Measurements from ENCODE around the gene SECTM1. TPM values are rescaled to one million over a fixed set of nuclear protein-coding genes. Genes with fewer than 3 reads are reported as not detected.
A peak's percentile ranks its signal among the peaks of the same experiment; 100 is the strongest.

Gene SECTM1
- total and polyA plus RNA-seq, 4 donors: 4.5 to 22.5 (median 12.8) TPM

DNA sequence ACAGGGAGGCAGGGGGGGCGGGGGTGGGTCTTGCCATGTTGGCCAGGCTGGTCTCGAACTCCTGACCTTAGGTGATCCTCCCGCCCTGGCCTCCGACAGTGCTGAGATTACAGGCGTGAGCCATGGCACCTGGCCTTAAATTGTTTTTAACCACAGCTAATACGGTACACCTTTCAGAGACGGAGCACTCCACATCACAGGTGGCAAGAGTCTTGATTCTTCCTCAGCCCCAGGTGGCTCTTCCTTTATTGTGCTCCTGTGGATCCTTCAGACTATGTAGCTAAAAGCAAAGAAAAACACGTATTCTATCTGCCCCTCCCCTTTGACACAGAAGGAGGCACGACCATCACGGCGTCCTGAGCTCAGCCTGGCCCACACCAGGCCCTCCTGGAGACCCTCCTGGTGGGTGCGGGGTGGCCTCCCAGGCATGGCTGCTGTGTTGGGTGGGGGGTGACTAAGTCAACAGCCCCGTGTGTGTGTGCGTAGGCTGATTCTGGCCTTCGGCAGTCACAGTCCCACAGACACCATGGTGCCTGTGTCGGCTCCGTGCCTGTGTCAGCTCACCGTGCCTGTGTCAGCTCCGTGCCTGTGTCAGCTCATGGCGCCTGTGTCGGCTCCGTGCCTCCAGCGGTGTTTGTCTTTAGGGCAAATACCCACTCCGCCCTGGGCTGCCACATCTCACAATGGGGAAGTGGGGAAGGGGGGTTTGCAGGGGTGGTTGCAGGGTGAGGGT is 10.8 kb upstream of the SECTM1 start:
- H3K4me1 ChIP-seq (ENCODE audit: control insufficient read depth in 1 of 2, insufficient read depth in 2 of 2, low read length in 2 of 2): no peaks in the 10 kb centered on the region
- intact Hi-C loops (cut with DNase I): no loop called here

DNA sequence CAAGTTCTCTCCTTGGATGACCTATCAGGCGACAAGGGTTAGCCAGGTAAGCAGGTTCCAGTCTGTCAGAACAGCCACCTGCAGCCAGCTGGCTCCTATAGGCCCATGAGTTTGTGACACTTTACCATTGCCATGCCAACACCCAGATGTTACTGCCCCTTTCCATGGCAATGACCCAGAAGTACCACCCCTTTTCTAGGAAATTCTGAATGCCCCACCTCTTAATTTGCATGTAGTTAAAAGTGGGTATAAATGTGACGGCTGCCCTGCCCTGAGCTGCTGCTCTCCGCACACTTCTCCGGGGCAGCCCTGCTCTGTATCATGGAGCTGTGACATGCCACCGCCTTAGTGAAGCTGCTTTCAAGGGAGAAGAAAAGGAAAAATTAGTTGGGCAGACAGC is 10.0 kb upstream of the SECTM1 start:
- DNase-seq (no peak), ATAC-seq (ENCODE audit: low FRiP score) (no peak)
- H3K9me3 ChIP-seq (ENCODE audit: control insufficient read depth, low read length): no peaks in the 10 kb centered on the region
- intact Hi-C loops (cut with DNase I): no loop called here
- 94 to 96% methylated on average over 5 of the region's 5 CpGs for WGBS, 2 donors
- no peaks in the 10 kb centered on the region for H3K36me3 ChIP-seq (ENCODE audit: control insufficient read depth in 1 of 2, insufficient read depth in 2 of 2, low read length in 1 of 2)
- H3K27ac ChIP-seq (ENCODE audit: low read depth in 1 of 2, low read length in 2 of 2): no peak overlapping the region
- H3K27me3 ChIP-seq (ENCODE audit: control insufficient read depth in 1 of 2, insufficient read depth in 2 of 2, low read length in 1 of 2): no peaks in the 10 kb centered on the region
- H3K4me3 ChIP-seq (ENCODE audit: low read length in 2 of 2): no peak overlapping the region
- H3K4me1 ChIP-seq (ENCODE audit: control insufficient read depth in 1 of 2, insufficient read depth in 2 of 2, low read length in 2 of 2): no peaks in the 10 kb centered on the region

More for the DNA sequence above, 10.8 kb upstream of the SECTM1 start:
- WGBS, 2 donors: 73 to 80% methylated on average over 24 of the region's 24 CpGs
- Histone ChIP-seq H3K27ac (ENCODE audit: low read depth in 1 of 2, low read length in 2 of 2) (no peak overlapping the region), H3K9me3 (ENCODE audit: control insufficient read depth, low read length) (no peaks in the 10 kb centered on the region), H3K4me3 (ENCODE audit: low read length in 2 of 2) (no peak overlapping the region), H3K36me3 (ENCODE audit: control insufficient read depth in 1 of 2, insufficient read depth in 2 of 2, low read length in 1 of 2) (no peaks in the 10 kb centered on the region), H3K27me3 (ENCODE audit: control insufficient read depth in 1 of 2, insufficient read depth in 2 of 2, low read length in 1 of 2) (no peaks in the 10 kb centered on the region)
- no peak for DNase-seq
- peak; percentile 29 for ATAC-seq (ENCODE audit: low FRiP score)

DNA sequence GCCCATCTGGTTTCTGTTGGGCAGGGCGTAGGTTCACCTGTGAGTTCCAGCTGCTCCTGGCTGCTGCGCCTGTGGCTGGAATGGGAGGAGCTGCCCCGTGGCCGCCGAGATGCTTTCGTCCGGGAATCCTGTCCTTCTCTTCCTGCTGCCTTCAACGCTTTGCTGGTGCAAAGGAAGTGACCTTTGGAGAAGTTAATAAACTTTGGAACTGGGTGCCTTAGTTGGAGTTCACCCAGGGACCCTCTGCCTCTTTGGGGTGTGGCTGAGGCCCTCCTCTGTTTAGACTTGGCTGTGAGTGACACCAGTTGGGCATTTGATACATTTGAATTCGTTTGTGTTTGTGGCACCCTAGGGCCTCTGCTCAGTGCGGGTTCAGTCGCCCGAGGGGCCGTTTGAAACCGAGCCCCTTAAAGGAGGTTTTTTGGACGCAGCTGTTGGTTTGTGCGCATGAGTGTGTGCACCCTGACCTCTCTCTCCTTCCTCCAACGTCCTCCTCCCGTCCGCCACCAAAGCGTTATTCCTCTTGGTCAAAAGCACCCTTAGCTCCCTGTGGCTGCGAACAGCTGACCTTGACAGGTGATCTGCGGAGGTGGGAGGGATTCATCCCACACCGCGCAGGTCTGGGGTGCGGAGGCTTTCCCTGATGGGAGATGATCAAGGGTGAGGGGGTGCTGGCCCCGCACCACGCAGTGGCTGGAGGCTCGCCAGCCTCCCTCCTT is 9.0 kb upstream of the SECTM1 start:
- intact Hi-C loops (cut with DNase I): no loop called here
- ATAC-seq (ENCODE audit: low FRiP score) (no peak), DNase-seq (no peak)
- WGBS, 2 donors: 82 to 84% methylated on average over 28 of the region's 28 CpGs
- Histone ChIP-seq H3K27me3 (ENCODE audit: control insufficient read depth in 1 of 2, insufficient read depth in 2 of 2, low read length in 1 of 2) (no peaks in the 10 kb centered on the region), H3K4me3 (ENCODE audit: low read length in 2 of 2) (no peak overlapping the region), H3K4me1 (ENCODE audit: control insufficient read depth in 1 of 2, insufficient read depth in 2 of 2, low read length in 2 of 2) (no peaks in the 10 kb centered on the region), H3K27ac (ENCODE audit: low read depth in 1 of 2, low read length in 2 of 2) (no peak overlapping the region), H3K36me3 (ENCODE audit: control insufficient read depth in 1 of 2, insufficient read depth in 2 of 2, low read length in 1 of 2) (no peaks in the 10 kb centered on the region), H3K9me3 (ENCODE audit: control insufficient read depth, low read length) (no peaks in the 10 kb centered on the region)

DNA sequence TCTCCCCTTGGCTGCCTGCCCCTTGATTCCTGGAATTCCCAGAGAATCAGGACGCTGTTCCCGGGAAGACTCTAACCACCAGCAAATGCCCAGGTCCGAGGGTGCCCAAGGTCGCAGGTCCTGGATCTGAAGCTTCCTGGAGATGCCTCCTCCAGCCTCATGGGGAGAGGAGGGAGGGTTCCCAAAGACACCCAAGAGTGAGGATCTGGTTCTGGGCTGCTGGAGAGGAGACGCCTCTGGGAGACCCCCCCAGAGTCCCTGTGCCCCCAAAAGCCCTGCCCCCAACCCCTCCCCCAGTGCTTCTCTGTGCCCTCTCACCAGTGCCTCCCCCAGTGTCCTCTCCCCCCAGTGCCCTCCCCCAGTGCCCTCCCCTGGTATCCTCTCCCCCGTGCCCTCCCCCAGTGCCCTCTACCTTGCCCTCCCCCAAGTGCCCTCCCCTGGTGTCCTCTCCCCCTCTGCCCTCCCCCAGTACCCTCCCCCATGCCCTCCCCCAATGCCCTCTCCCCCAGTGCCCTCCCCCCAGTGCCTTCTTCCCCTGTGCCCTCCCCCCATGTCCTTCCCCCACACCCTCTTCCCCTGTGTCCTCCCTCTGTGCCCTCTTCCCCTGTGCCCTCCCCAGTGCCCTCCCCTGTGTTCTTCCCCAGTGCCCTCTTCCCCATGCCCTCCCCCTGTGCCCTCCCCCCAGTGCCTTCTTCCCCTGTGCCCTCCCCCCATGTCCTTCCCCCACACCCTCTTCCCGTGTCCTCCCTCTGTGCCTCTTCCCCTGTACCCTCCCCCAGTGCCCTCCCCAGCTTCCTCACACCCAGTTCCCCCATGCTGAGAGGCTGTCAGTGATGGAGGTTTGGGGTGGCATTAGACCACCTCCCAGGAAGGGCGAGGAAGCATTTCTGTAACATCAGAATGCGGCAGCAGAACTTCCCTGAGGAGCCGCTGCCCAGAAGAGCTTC is 6.3 kb upstream of the SECTM1 start:
- H3K4me1 ChIP-seq (ENCODE audit: control insufficient read depth in 1 of 2, insufficient read depth in 2 of 2, low read length in 2 of 2): no peaks in the 10 kb centered on the region
- H3K4me3 ChIP-seq (ENCODE audit: low read length in 2 of 2): peak overlapping the region in 1 of 2 donors; percentile 7
- H3K27ac ChIP-seq (ENCODE audit: low read depth in 1 of 2, low read length in 2 of 2): no peak overlapping the region
- WGBS, 2 donors: 50 to 54% methylated on average over 8 to 10 of the region's 10 CpGs
- intact Hi-C loops (cut with DNase I): no loop called here
- peak in 1 of 2 donors; percentile 51 for DNase-seq
- ATAC-seq (ENCODE audit: low FRiP score): no peak
- H3K36me3 ChIP-seq (ENCODE audit: control insufficient read depth in 1 of 2, insufficient read depth in 2 of 2, low read length in 1 of 2): no peaks in the 10 kb centered on the region
- no peaks in the 10 kb centered on the region for H3K9me3 ChIP-seq (ENCODE audit: control insufficient read depth, low read length)
- H3K27me3 ChIP-seq (ENCODE audit: control insufficient read depth in 1 of 2, insufficient read depth in 2 of 2, low read length in 1 of 2): no peaks in the 10 kb centered on the region

DNA sequence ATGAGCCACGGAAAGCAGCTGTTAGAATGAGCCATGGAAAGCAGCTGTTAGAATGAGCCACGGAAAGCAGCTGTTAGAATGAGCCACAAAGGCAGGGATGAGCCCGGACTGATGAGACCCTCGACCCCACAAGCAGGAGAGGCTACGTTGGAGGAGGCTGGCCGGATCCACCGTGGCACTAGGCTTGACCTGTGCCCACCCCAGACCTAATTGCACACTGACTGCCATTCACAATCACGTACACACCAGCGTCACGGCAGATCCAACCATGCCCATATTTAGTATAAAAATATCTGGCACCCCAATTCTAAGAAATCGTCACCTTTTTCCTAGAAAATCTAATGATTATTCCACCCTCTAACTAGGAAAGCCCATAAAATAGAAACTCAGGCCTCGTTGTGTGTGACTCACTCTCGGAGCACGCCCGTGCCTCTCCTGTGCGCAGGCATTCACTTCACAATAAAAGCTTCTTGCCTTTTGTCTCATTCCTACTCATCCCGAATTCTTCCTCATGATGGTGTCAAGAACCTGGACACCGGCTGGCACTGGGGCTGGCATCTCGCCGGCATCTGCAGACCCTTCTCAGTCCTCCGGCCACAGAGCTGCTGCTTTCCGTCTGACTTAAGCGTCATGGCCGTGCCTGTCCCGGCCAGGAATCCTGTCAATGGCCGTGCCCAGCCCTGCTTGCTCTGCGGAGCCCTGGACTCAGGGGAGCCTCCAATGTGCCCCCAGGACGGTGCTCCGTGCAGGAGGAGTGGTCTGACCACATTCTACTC is 5.5 kb upstream of the SECTM1 start:
- Histone ChIP-seq H3K9me3 (ENCODE audit: control insufficient read depth, low read length) (no peaks in the 10 kb centered on the region), H3K4me1 (ENCODE audit: control insufficient read depth in 1 of 2, insufficient read depth in 2 of 2, low read length in 2 of 2) (no peaks in the 10 kb centered on the region), H3K27ac (ENCODE audit: low read depth in 1 of 2, low read length in 2 of 2) (no peak overlapping the region), H3K27me3 (ENCODE audit: control insufficient read depth in 1 of 2, insufficient read depth in 2 of 2, low read length in 1 of 2) (no peaks in the 10 kb centered on the region), H3K4me3 (ENCODE audit: low read length in 2 of 2) (peak overlapping the region in 1 of 2 donors; percentile 7), H3K36me3 (ENCODE audit: control insufficient read depth in 1 of 2, insufficient read depth in 2 of 2, low read length in 1 of 2) (no peaks in the 10 kb centered on the region)
- peak; percentile 75 for ATAC-seq (ENCODE audit: low FRiP score)
- intact Hi-C loops (cut with DNase I): no loop called here
- DNase-seq: peak; percentile 51 to 77
- WGBS, 2 donors: 8 to 10% methylated on average over 29 of the region's 29 CpGs

DNA sequence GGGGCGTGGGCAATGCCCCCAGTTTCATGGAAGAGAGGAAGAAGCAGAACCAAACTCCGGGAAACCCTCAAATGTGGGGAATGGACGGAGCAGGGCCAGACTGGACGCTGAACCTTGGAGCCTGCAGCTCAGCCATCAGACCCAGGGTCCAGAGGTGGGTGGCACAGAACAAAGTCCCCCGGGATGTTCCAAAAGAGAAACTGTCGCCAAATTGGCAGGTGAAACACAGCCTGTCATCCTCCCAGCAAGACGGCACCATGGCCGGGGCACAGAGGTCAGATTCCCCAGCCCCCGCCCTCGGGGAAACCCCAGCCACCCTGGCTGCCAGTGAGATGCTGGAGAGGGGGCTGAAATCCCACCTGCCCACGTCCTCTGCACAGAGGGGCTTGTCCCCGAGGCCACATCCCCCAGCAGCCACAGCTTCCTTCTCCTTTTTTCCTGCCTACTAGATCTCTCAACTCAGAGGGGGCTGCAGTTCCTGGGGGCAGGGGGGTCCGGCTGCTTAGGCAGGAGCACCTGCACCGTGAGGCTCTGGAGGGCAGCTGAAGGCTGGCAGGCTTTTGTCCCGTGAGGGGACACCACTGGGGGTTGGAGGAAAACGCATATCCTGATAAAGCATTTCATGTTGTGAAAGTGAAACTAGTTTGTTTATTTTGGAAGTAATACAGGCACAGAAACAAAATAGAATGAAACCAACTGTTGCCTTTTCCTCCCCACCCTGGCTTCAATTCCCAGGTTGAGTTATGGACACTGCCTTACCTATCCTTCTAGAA is 1.2 kb upstream of the SECTM1 start:
- Histone ChIP-seq H3K9me3 (ENCODE audit: control insufficient read depth, low read length) (no peaks in the 10 kb centered on the region), H3K4me3 (ENCODE audit: low read length in 2 of 2) (no peak overlapping the region), H3K27me3 (ENCODE audit: control insufficient read depth in 1 of 2, insufficient read depth in 2 of 2, low read length in 1 of 2) (no peaks in the 10 kb centered on the region), H3K4me1 (ENCODE audit: control insufficient read depth in 1 of 2, insufficient read depth in 2 of 2, low read length in 2 of 2) (no peaks in the 10 kb centered on the region), H3K27ac (ENCODE audit: low read depth in 1 of 2, low read length in 2 of 2) (no peak overlapping the region), H3K36me3 (ENCODE audit: control insufficient read depth in 1 of 2, insufficient read depth in 2 of 2, low read length in 1 of 2) (no peaks in the 10 kb centered on the region)
- no peak for ATAC-seq (ENCODE audit: low FRiP score)
- intact Hi-C loops (cut with DNase I): no loop called here
- WGBS, 2 donors: 37% methylated on average over 16 of the region's 16 CpGs
- DNase-seq: peak in 1 of 2 donors; percentile 58

DNA sequence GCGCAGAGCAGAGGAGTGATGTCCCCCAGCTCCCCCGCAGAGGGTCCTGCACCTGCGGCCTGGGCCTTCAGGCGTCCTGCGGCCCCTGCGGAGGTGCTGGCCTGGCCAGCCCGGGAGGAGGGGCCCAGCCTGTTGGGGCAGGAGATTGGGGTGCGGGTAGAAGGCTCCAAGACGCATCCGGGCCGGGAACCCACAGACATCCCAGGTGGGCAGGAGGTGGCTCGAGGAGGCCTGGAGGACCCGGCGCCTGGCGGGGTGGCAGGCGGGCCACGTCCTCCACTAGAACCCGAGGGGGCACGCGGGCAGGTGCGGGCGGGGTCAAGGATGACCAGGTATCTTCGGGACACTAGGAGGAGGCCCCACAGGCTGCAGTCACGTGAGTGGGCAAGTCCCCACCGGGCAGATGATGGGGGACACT is 647 bp upstream of the SECTM1 start:
- Histone ChIP-seq H3K27ac (ENCODE audit: low read depth in 1 of 2, low read length in 2 of 2) (no peak overlapping the region), H3K9me3 (ENCODE audit: control insufficient read depth, low read length) (no peaks in the 10 kb centered on the region), H3K36me3 (ENCODE audit: control insufficient read depth in 1 of 2, insufficient read depth in 2 of 2, low read length in 1 of 2) (no peaks in the 10 kb centered on the region), H3K4me1 (ENCODE audit: control insufficient read depth in 1 of 2, insufficient read depth in 2 of 2, low read length in 2 of 2) (no peaks in the 10 kb centered on the region), H3K27me3 (ENCODE audit: control insufficient read depth in 1 of 2, insufficient read depth in 2 of 2, low read length in 1 of 2) (no peaks in the 10 kb centered on the region), H3K4me3 (ENCODE audit: low read length in 2 of 2) (no peak overlapping the region)
- intact Hi-C loops (cut with DNase I): no loop called here
- 65 to 70% methylated on average over 25 of the region's 25 CpGs for WGBS, 2 donors
- ATAC-seq (ENCODE audit: low FRiP score): peak; percentile 3
- peak in 1 of 2 donors; percentile 61 for DNase-seq

Measured in aorta (tissue), 5 donors.